Measurements from ENCODE around the gene ZC3H13.

The ZC3H13 gene

GRCh38 chr13:46031581-46032263, 20.8 kb downstream of the ZC3H13 start:
- no peaks in the 10 kb centered on the region for H3F3A ChIP-seq (ENCODE audit: control insufficient read depth, insufficient read depth)
- no peaks in the 10 kb centered on the region for H4K20me1 ChIP-seq (ENCODE audit: control insufficient read depth, insufficient read depth, low read depth, low read length)
- peaks cover 48% of the 10 kb centered on the region for H3K36me3 ChIP-seq (ENCODE audit: control insufficient read depth, low read length)
- no peaks in the 10 kb centered on the region for H3K27me3 ChIP-seq (ENCODE audit: control insufficient read depth, low read length)
- no peaks in the 10 kb centered on the region for H3K4me1 ChIP-seq (ENCODE audit: control insufficient read depth, low read length)
- peaks cover 29% of the 10 kb centered on the region for H3K79me2 ChIP-seq (ENCODE audit: control insufficient read depth, low read length)
- H3K4me3 ChIP-seq (ENCODE audit: low read length): no peak overlapping the region
- H3K9me2 ChIP-seq (replicated peaks; ENCODE audit: control insufficient read depth, low read length): no peaks in the 10 kb centered on the region
- no peak overlapping the region for H3K27ac ChIP-seq (ENCODE audit: low read depth, low read length)
- H3K4me2 ChIP-seq (ENCODE audit: low read length): no peak overlapping the region
- peaks cover 12% of the 10 kb centered on the region; the same call in 1 of the 2 replicates for H3K9me3 ChIP-seq (ENCODE audit: control insufficient read depth, insufficient read depth, low read length)
- no peak for TF ChIP-seq EZH2phosphoT487 (IDR thresholded peaks at IDR 0.05; ENCODE audit: borderline replicate concordance, low read length)
- no peak for TF ChIP-seq CTCF (IDR thresholded peaks at IDR 0.05; ENCODE audit: low read depth, low read length, poor library complexity, severe bottlenecking)

- Histone ChIP-seq H4K20me1 (ENCODE audit: control insufficient read depth, insufficient read depth, low read depth, low read length) (no peaks in the 10 kb centered on the region), H3K4me2 (ENCODE audit: low read length) (no peak overlapping the region), H3K36me3 (ENCODE audit: control insufficient read depth, low read length) (peaks cover 6% of the 10 kb centered on the region), H3K27ac (ENCODE audit: low read depth, low read length) (no peak overlapping the region), H3K9me3 (ENCODE audit: control insufficient read depth, insufficient read depth, low read length) (peaks cover 2% of the 10 kb centered on the region; the same call in 1 of the 2 replicates), H3F3A (ENCODE audit: control insufficient read depth, insufficient read depth) (no peaks in the 10 kb centered on the region), H3K4me1 (ENCODE audit: control insufficient read depth, low read length) (no peaks in the 10 kb centered on the region), H3K9me2 (replicated peaks; ENCODE audit: control insufficient read depth, low read length) (no peaks in the 10 kb centered on the region), H3K79me2 (ENCODE audit: control insufficient read depth, low read length) (peaks cover 18% of the 10 kb centered on the region), H3K4me3 (ENCODE audit: low read length) (no peak overlapping the region), H3K27me3 (ENCODE audit: control insufficient read depth, low read length) (no peaks in the 10 kb centered on the region)
- no peak for TF ChIP-seq EZH2phosphoT487 (IDR thresholded peaks at IDR 0.05; ENCODE audit: borderline replicate concordance, low read length)
- no peak for TF ChIP-seq CTCF (IDR thresholded peaks at IDR 0.05; ENCODE audit: low read depth, low read length, poor library complexity, severe bottlenecking)
Measured at GRCh38 chr13:46025157-46025556, 27.4 kb downstream of the ZC3H13 start.

GRCh38 chr13:46022481-46022880, 30.1 kb downstream of the ZC3H13 start:
- Histone ChIP-seq H3K9me2 (replicated peaks; ENCODE audit: control insufficient read depth, low read length) (no peaks in the 10 kb centered on the region), H3F3A (ENCODE audit: control insufficient read depth, insufficient read depth) (no peaks in the 10 kb centered on the region), H3K4me3 (ENCODE audit: low read length) (no peak overlapping the region), H3K9me3 (ENCODE audit: control insufficient read depth, insufficient read depth, low read length) (no peaks in the 10 kb centered on the region), H3K4me1 (ENCODE audit: control insufficient read depth, low read length) (no peaks in the 10 kb centered on the region), H3K79me2 (ENCODE audit: control insufficient read depth, low read length) (peaks cover 7% of the 10 kb centered on the region; the same call in 1 of the 2 replicates), H3K27me3 (ENCODE audit: control insufficient read depth, low read length) (no peaks in the 10 kb centered on the region), H3K27ac (ENCODE audit: low read depth, low read length) (no peak overlapping the region), H4K20me1 (ENCODE audit: control insufficient read depth, insufficient read depth, low read depth, low read length) (no peaks in the 10 kb centered on the region), H3K36me3 (ENCODE audit: control insufficient read depth, low read length) (peaks cover 18% of the 10 kb centered on the region), H3K4me2 (ENCODE audit: low read length) (no peak overlapping the region)
- TF ChIP-seq EZH2phosphoT487 (IDR thresholded peaks at IDR 0.05; ENCODE audit: borderline replicate concordance, low read length) (no peak), CTCF (IDR thresholded peaks at IDR 0.05; ENCODE audit: low read depth, low read length, poor library complexity, severe bottlenecking) (no peak)

Data from DOHH2 (cell line).